ENCODE results near the gene ZKSCAN3.

ZKSCAN3 gene

GRCh38 chr6:28340310-28341095 lies 9.2 kb upstream of the ZKSCAN3 start:
- H3K4me3 ChIP-seq (replicated peaks in 1 of 2; ENCODE audit: low read depth in 2 of 2, low read length in 2 of 2): no peak overlapping the region
- TF ChIP-seq, protein P1, sequence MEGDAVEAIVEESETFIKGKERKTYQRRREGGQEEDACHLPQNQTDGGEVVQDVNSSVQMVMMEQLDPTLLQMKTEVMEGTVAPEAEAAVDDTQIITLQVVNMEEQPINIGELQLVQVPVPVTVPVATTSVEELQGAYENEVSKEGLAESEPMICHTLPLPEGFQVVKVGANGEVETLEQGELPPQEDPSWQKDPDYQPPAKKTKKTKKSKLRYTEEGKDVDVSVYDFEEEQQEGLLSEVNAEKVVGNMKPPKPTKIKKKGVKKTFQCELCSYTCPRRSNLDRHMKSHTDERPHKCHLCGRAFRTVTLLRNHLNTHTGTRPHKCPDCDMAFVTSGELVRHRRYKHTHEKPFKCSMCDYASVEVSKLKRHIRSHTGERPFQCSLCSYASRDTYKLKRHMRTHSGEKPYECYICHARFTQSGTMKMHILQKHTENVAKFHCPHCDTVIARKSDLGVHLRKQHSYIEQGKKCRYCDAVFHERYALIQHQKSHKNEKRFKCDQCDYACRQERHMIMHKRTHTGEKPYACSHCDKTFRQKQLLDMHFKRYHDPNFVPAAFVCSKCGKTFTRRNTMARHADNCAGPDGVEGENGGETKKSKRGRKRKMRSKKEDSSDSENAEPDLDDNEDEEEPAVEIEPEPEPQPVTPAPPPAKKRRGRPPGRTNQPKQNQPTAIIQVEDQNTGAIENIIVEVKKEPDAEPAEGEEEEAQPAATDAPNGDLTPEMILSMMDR (IDR thresholded peaks at IDR 0.05; ENCODE audit: low read depth, low read length): no peak
- DNase-seq (ENCODE audit: low read depth in 2 of 2): no peak

DNA sequence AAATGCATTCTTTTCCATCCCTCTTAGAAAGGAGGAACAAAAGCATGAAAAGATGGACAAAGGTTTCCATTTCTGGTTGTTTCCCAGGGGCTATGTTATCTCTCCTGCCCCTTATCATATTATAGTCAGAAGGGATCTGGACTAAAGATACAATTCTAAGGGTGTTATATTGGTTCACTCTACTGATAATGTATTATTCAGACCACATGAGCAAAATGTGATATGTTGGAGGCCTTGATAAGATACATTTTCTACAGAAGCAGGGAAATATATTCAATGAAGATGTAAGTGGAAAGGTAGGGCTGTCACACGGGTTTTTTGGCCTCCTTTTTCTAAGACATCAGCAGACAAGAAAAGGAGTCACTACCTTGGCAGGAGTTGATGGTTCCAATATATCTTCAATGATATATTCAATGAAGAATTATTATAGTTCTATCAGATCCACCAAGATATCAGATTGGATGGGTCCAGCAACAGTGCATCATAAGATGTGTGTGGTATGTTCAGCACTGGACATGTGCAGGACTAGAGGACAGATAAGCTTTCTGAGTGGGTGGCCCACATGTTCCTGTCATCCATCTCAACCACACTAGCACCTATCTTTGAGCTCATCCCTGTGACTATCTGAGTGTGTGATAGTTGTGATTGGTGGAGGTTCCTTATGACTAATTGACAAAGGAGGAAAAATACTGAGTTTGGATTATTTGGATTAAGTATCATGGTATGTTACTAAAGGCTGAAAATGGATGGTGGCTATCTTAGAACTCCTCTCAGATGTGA lies 5.7 kb upstream of the ZKSCAN3 start:
- TF ChIP-seq, protein P1 (IDR thresholded peaks at IDR 0.05; ENCODE audit: low read depth, low read length): no peak
- no peak overlapping the region for H3K4me3 ChIP-seq (replicated peaks in 1 of 2; ENCODE audit: low read depth in 2 of 2, low read length in 2 of 2)
- no peak for DNase-seq (ENCODE audit: low read depth in 2 of 2)

DNA sequence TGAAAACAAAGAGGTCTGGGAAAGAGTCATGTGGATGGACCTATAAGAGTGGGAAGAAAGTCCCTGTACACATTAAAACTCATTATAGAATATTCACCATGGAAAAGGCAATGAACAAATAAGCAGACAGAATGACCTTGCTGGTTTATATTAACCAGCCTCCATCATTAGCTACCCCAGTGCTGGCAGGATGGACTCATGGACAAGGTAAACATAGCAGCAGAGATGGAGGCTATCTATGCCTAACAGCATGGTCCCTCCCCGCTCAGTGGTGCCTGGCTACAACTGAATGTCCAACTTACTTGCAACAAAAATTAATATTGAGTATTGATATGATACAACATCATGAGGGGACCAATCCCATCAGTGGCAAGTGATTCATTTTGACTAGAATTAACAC lies 4.5 kb upstream of the ZKSCAN3 start:
- TF ChIP-seq, protein P1 (IDR thresholded peaks at IDR 0.05; ENCODE audit: low read depth, low read length): no peak
- no peak for DNase-seq (ENCODE audit: low read depth in 2 of 2)
- no peak overlapping the region for H3K4me3 ChIP-seq (replicated peaks in 1 of 2; ENCODE audit: low read depth in 2 of 2, low read length in 2 of 2)

DNA sequence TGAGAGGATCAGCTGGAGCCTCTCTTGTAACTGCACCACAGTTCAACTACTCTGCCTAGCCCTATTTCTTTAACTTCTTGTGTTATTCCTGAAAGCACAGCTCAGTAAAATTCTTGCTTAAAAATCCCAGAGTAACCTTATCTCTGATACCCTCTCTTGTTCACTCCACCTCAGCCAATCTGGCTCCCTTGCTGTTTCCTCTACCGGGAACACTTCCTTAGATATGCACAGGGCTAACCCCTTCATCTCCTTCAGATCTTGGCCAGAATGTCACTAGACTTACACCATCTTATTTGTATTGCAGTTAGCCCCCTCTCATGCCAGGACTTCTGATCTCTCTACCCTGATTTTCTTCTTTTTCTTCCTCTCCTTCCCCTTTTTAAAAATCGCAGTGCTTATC lies 2.6 kb upstream of the ZKSCAN3 start:
- H3K4me3 ChIP-seq (replicated peaks in 1 of 2; ENCODE audit: low read depth in 2 of 2, low read length in 2 of 2): no peak overlapping the region
- TF ChIP-seq, protein P1 (IDR thresholded peaks at IDR 0.05; ENCODE audit: low read depth, low read length): no peak
- no peak for DNase-seq (ENCODE audit: low read depth in 2 of 2)

DNA sequence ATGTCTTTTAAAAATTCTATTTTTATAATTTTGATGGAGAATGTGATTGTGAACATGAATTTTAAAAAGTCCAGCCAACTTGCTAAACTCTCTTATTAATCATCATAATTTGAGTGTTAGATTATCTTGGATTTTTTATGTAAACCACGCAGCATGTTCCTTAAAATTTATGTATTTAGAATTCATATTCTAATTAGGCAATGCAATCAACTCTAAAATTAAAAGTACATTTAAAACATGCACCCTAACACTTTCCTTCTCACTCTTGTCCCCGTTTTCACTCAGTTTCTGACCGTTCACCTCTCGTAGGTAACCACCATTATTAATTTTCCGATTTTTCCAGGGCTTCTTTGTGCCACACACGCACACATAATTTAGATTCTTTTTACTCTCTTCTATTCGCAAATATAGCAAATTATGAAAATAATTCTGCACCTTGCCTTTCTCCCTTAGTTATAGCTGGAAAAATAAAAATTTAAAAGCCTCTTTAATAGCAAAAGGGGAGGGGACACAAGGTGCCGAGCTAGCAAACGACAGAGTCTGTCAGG lies 329 bp upstream of the ZKSCAN3 start:
- H3K4me3 ChIP-seq (replicated peaks in 1 of 2; ENCODE audit: low read depth in 2 of 2, low read length in 2 of 2): peak overlapping the region; percentile 75 to 76
- DNase-seq (ENCODE audit: low read depth in 2 of 2): no peak
- TF ChIP-seq, protein P1 (IDR thresholded peaks at IDR 0.05; ENCODE audit: low read depth, low read length): no peak

DNA sequence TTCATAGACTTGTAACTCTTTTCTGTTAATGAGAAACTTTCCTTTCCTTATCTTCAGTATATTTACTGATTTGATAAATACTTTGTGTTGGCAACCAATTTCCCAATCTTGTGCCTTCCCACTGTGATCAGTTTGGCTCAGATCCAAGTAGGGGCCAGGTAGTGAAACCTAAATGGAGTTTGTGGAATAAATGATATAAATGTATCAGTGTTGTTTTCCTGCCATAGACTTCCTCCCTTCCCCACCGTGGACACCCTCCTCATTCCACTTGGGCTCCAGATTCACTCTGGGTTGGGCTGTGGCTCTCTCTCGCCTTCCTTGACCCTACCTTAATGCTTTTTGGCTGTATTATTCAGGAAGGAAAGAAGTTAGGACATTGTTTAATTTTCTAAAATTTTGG lies 1.3 kb downstream of the ZKSCAN3 start:
- DNase-seq (ENCODE audit: low read depth in 2 of 2): no peak
- peak overlapping the region in 1 of 2 donors; percentile 75 for H3K4me3 ChIP-seq (replicated peaks in 1 of 2; ENCODE audit: low read depth in 2 of 2, low read length in 2 of 2)
- TF ChIP-seq, protein P1 (IDR thresholded peaks at IDR 0.05; ENCODE audit: low read depth, low read length): no peak

All from cardiac fibroblast (primary cell).